Hematopoietic multipotent progenitor cell treated with erythropoietin and hydrocortisone succinate and interleukin-3 and kit ligand, for 17 days (in vitro differentiated cells): ENCODE data around the gene EXOC4.

Experiments
- DNase-seq: peaks from one replicate; pipeline ENCODE4 v3.0.0-alpha.2; 2015; ENCODE audit warnings: low spot score

EXOC4 gene

GRCh38 chr7:133794479-133794878 lies 541.6 kb downstream of the EXOC4 start:
- no peak for DNase-seq

- DNase-seq: no peak
Measured at GRCh38 chr7:133795068-133795665, 542.3 kb downstream of the EXOC4 start.

DNA sequence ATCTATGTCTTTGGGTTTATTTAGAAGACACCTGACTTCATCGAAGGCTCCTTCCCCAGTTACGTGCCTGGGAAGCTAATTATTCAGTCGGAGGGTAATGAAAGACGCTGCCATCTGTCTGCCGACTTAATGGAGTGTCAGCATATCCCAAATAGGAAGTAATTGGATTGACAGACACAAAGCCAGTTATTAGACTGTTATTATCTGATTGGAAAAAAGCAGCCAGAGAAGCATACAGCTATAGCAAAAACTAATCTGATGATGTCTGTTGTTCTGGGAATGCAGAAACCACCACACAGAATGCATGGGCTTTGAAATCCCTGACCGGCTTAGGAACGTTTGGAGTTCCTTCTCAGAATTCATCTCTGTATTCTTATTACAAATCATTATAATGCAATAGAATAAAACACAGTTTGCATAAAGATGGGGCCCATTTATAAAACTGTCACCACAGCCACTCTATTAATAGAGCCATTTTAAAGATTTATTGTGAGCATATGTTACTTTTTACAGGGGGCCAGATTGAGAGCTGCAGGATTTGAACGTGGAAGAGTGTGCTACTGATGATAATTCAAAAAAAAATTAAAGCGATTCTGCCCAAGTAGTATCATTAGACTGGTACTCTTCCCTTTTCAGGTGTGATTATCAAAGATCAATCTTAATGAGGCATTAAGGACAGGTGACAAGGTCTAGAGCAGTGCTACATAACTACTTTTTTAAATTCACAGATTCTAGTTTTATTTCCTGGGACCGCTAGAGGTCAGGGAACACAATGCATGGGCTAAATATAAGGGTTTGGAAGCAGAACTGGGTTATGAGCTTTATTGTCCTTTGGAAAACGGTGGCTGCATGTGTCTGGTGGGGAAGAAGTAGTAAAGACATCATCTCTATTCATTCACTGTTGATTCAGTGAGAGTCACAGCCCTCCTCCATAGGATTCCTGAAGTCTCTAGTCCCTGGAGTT lies 544.2 kb downstream of the EXOC4 start:
- no peak for DNase-seq

- DNase-seq: no peak
Measured at GRCh38 chr7:133797818-133798520, 545.1 kb downstream of the EXOC4 start.

- no peak for DNase-seq
Measured at GRCh38 chr7:133801341-133801740, 548.5 kb downstream of the EXOC4 start.

GRCh38 chr7:133804127-133804526 lies 551.2 kb downstream of the EXOC4 start:
- no peak for DNase-seq

- DNase-seq: no peak
Measured at GRCh38 chr7:133805426-133805825, 552.5 kb downstream of the EXOC4 start.

DNA sequence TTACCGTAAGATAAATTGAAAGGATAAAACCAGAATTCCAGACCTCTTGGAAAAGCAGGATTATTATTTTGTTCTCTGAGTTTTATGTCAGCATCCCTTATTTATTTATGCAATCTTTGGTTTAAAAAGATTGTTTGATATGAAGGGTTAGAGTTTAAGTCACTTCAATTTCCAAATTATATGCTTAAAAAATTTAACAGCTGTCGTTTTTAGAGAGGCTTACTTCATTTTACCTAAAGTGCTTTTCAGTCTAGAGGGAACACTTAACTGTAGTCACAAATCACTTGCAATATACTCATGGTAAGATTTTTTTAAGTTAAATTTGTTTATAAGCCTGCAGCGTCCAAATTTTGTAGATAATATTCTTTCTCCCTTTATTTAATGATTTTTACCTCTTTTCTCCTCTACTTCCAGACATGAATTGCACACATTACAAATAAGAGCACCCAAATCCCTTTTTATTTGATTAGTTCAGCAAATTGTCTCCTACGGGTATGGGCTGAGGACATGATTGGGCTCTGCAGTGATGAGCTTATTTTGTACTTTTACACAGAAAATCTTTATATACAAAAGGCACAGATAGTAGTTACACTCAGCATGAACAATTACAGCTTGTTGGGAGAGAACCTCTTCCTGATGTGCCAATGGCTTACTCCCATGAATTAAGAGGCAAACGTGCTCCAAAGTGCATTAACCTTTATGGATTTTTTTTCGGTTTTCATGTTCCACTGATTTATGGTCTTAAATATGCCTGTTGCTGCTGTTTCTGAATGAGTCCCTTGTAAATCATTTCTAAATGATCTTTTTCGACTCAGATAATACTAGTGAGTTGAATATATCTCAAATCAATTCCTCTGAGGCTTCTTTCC lies 555.0 kb downstream of the EXOC4 start:
- no peak for DNase-seq

DNA sequence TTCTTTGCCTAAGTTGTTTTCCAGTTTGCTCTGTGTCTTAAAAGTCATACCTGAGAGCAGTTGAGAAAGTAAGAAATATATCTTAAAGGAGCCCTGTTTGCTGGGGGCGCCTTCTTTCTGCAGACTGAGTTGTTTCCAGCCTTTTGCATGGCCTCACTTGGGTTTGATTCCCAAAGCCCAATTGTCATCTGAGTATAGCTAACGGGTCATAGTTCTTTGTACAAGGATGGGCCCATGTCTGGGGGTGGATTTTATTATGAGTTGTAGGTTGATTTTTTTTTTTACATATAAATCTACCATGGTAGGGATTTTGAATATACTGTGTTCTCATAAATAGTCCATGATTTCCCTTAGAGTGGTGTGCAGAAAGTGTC lies 555.6 kb downstream of the EXOC4 start:
- no peak for DNase-seq

DNA sequence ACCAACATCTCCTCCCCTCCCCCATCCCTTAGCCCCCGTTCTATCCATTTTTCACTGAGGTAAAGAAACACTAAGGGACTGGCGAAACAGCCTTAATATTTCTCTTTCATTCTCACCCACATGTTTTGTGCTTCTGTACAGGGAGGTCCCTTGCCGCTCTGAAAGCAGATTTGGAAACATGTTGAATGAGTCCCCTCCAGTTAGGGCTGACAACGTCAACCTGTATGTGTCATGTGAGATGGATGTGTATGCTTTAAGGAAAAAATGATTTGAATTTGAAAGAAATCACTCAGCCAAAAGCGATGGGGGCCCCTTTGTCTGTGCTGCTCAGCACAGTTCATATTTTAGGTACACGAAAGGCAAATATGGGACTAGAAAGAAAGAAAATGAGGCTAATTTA lies 560.0 kb downstream of the EXOC4 start:
- DNase-seq: no peak

GRCh38 chr7:133815611-133816210 lies 562.8 kb downstream of the EXOC4 start:
- DNase-seq: no peak

GRCh38 chr7:133819695-133820094 lies 566.8 kb downstream of the EXOC4 start:
- no peak for DNase-seq

GRCh38 chr7:133820584-133820983 lies 567.7 kb downstream of the EXOC4 start:
- no peak for DNase-seq

GRCh38 chr7:133821171-133821570 lies 568.3 kb downstream of the EXOC4 start:
- no peak for DNase-seq

DNA sequence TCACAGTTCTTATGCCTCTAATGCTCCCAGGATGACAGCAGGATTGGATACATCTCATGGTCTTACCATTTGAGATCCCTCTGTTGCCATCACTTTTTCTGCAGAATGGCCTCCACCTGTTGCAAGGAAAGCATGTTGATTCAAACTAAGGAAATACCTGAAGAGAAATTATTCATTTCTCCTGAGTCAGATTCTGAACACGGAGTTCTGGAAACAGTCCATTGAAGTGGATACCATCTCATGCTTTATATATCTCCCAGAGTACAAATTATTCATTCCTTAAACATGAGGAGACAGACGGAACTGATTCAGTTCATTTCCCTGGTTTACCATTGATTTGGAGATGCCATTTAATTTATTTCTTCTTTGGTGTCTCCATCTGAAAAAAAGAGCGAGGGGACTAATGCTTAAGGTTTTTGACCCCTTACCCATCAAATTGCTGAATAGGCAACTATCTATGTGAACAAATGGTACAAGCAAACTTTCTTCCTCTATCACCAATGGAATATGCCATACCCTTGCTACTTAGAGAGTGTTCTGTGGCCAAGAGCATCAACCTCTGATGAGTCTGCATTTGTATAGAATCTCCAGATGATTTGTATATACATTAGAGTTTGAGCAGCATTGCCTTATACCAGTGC lies 569.2 kb downstream of the EXOC4 start:
- no peak for DNase-seq

DNA sequence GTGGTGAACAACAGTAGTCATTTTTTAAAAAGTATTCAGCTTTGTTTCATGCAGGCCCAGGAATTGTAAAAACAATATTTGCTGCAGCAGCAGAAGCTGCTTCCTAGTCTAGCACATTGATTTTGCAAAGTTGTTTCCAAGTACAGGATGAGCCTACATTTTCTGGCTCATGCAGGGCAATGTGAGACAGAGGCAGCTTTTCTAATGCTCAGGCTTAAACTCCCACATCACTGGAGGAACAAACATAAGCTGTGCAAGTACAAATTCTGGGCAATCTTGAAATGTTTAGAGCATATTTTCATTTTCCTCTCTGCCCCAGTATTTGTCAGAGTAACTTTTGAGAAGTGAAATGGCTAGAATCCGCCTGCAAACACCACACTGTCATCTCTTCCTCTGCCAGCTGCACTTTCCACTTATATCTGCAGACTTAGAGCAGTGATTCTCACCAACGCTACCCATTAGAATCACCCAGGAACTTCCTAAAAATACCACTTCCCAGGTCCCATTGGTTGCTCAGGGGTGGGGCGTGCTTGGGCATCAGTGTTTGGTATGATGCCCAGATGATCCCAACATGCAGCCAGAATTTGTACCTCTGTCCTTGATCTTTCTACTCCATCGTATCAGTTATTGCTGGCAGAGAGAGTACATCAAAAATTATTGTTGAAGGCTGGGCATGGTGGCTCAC lies 570.1 kb downstream of the EXOC4 start:
- DNase-seq: no peak

DNA sequence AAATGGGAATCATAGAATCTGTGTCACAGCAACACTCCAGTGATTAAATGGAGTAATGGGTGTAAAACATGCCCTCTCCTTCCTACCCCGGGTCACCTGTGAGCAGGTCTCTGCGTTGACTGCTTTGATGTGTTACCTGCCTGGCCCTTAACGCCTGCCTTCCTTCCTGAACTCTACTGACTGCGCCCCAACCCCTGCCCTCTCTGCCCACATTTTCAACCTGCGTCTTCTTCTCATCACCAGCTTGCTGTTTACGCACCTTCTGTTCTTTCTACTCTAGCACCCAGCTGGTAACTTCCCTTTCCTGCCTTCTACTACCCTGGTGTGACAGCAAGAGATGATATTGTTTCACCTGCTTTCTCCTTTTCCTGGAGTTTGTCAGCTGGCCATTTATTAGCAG lies 571.3 kb downstream of the EXOC4 start:
- no peak for DNase-seq

DNA sequence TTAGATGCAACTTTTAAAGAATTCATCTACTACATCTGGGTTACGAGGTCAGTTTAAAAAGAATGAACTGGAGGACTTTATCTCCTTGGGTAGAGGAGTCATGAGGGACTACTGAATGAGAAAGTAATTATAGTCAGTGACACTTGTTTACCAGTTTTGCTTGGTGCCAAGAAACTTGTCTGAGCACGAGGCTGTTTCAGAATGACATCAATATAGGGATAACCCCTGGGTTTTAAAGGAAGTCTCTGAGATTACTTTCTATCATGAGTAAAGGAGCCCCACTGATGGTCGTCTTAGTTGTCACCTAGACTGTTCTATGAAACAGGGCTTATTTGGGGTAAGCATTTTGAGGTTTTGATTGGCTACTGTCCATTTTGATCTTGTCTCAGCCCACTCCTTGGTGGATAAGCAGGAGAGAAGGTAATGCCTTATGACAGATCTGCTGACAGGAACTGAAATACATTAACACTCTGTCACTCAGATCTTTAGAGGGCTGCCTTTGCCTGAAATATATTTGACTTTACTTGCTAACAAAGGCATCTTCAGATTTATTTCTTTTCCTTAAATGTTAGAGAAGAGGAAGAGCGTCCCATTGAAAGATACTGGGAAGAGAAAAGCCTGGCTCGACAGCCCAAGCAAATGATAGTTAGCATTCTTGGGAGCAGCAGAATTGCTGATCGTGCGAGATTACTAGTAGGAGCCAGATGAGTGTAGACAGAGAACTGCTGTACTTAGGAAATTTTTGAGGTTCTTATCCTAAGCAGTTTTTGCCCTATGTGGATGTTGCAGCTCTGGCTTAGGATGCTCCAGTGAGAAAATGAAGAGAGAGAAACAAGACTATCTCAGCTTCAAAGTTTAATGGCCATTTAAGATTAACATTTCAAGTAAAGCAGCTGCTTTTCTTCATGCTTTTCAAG lies 575.1 kb downstream of the EXOC4 start:
- DNase-seq: no peak

DNA sequence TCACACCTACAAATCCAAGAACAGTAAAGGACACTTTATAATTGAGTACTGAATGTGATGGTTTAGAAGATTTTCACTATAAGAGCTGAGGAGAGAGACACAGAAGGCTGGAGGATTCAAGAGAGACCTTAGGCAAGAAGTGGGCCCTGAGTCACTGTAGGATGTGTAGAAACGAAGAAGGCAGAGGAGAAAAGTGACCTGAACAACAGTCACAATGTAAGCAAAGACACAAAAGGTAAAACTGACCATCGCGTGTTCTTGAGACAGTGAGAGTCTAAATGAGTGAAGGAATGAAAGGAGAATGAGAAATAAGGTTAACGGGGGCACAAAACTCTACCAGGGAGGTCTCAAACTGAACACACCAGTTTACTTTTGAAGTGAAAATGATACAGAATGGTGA lies 576.0 kb downstream of the EXOC4 start:
- DNase-seq: no peak
